ENCODE measurements around the gene BMP8A. TPM values are rescaled to one million over a fixed set of nuclear protein-coding genes. Genes with fewer than 3 reads are reported as not detected.
"Not testable (repeated sequence)": the region's sequence is repeated elsewhere in the genome, so short reads cannot be mapped to it uniquely, and the experiment has no call there.

BMP8A gene
- polyA plus RNA-seq, 4 donors, result 0.14 to 0.93 (median 0.34) TPM

DNA sequence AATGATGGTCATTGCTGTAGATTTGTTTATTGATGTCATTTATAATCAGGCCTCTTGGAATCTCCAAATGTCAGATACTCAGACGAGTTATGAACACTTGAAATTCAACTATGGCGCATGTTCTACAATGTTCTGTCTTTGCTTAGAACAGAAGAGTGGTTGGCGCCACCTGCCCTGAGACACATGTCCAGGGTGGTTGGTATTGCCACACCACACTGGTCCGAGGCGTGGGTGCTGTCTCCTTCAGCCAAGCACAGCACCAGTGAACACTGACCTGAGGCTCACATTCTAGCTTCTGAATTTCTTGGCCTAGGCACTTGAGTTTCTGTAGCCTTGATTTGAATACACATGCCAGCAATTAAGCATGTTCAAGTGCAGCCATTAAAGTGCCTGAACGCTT lies 10.1 kb upstream of the BMP8A start:
- DNase-seq (ENCODE audit: low read depth in 4 of 4, low spot score in 3 of 4), result no peak

DNA sequence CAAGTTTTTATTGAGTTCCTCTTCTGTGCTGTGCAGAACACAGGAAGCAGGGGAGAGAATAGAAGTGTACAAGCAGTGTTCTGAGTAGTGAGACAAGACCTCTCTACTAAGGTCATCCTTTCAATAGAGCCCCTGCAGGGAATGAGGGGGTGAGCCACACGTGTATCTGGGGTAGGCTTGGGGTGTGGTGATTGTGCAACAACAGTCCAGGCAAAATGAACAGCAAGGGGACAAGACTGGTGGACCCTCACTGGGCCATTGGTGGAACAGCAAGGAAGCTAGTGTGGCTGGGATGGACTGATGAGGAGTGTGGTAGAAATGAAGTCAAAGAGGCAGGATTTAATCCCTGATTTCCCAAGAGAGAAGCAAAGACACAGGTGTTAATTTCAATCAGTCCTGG lies 8.2 kb upstream of the BMP8A start:
- DNase-seq (ENCODE audit: low read depth in 4 of 4, low spot score in 3 of 4), result no peak

- DNase-seq (ENCODE audit: low read depth in 4 of 4, low spot score in 3 of 4), result no peak
These were observed 6.9 kb upstream of the BMP8A start for GRCh38 chr1:39484564-39484963.

GRCh38 chr1:39485046-39485803 lies 6.2 kb upstream of the BMP8A start:
- no peak for DNase-seq (ENCODE audit: low read depth in 4 of 4, low spot score in 3 of 4)

GRCh38 chr1:39488012-39488545 lies 3.4 kb upstream of the BMP8A start:
- DNase-seq (ENCODE audit: low read depth in 4 of 4, low spot score in 3 of 4), result no peak

GRCh38 chr1:39488793-39489566 lies 2.5 kb upstream of the BMP8A start:
- DNase-seq (ENCODE audit: low read depth in 4 of 4, low spot score in 3 of 4), result no peak

DNA sequence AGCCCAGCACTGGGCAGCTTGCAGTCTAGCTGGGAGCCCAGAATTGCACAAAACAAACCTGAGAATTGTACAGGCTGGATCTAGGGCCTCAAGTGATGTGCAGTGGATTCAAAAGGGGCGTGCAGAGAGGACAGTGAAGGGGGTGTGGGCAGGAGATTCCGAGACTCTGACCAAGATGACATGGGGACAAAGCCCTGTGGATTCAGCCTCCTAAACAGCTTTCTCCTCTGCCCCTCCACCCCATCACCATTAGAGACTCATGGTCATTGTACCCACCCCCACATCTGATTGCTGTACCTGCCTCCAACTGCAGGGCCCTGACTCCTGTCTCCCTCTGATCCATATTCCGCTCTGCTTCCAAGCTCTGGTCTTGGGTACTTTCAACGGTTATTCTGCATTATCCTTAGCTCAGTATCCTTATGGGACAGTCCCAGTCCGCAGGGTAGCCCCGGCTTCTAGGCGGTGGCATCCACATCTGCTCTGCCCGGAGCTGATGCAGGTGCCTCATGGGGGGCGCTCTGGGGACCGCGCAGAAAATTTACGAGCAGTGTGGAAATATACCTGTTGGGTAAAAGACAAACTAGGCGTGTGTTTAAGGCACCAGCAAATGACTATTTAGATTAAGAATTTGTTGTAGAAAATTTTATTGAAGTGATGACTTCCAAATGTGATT lies 1.7 kb upstream of the BMP8A start:
- DNase-seq (ENCODE audit: low read depth in 4 of 4, low spot score in 3 of 4), result no peak

- DNase-seq (ENCODE audit: low read depth in 4 of 4, low spot score in 3 of 4), result no peak
These were observed 765 bp upstream of the BMP8A start for GRCh38 chr1:39490596-39491145.

GRCh38 chr1:39492118-39493042 lies 944 bp downstream of the BMP8A start:
- DNase-seq (ENCODE audit: low read depth in 4 of 4, low spot score in 3 of 4), result not testable (repeated sequence)

GRCh38 chr1:39493043-39493810 lies 1.8 kb downstream of the BMP8A start:
- not testable (repeated sequence) for DNase-seq (ENCODE audit: low read depth in 4 of 4, low spot score in 3 of 4)

- no peak for DNase-seq (ENCODE audit: low read depth in 4 of 4, low spot score in 3 of 4)
These were observed 3.4 kb downstream of the BMP8A start for GRCh38 chr1:39494671-39495410.

DNA sequence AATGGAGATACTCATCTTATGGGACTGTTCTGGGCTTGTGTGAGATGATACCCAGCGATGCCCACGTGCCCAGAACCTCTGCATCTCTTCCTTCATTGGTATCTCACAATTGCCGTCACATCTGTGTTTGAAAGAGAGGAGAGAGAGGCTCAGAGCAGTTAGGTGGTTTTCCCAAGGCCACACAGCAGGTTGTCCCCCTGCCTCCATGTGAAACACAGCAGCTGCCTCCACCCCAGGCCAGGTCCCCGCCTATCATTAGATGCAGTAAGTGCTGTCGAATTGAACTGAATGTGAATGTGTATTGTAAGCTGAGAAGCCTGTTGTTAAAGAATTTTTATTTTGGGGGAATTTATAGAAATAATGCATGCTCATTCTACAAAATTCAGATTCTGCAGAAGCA lies 5.1 kb downstream of the BMP8A start:
- not testable (repeated sequence) for DNase-seq (ENCODE audit: low read depth in 4 of 4, low spot score in 3 of 4)

- DNase-seq (ENCODE audit: low read depth in 4 of 4, low spot score in 3 of 4), result no peak
These were observed 6.1 kb downstream of the BMP8A start for GRCh38 chr1:39497585-39497984.

- peak in 3 of 4 donors; percentile 25 to 50 (median 37) for DNase-seq (ENCODE audit: low read depth in 4 of 4, low spot score in 3 of 4)
These were observed 6.8 kb downstream of the BMP8A start for GRCh38 chr1:39498096-39498710.

DNA sequence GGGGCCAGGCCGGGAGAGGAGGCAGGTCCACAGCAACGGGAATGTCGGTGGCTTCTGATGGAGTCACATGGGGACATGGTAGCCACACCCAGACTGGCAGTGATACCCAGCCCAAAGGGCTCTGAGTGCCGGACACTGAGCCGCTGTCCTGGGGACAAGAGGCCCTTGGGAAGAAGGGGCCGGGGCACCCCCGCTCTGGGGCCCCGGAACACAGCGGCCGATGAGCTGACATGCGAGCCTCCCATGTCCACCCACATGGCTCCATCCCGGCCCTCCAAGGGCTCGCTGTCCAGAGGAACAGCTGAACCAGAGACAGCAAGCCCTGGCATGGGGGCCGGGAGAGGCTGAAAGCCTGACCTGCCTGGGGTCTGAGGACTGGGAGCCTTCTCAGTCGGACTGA lies 7.4 kb downstream of the BMP8A start:
- not testable (repeated sequence) for DNase-seq (ENCODE audit: low read depth in 4 of 4, low spot score in 3 of 4)

DNA sequence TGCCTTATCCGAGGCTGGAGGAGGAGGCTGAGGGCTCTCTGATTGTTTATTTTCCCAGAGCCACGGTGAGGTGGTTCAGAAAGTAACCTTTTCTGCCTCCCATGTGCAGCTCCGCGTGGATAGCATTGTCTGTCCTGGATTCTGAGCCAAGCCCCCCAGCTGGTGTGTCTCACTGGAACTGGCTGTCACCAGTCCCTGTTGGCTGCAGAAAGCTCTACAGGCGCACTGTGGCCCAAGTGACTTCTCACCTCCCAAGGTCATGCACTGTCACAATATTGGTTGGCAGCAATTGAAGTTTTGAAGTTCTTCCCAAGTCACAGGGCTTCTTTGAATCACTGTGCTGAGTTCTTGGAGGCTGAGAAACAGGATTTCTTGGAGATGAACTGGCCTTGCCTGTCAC lies 8.2 kb downstream of the BMP8A start:
- DNase-seq (ENCODE audit: low read depth in 4 of 4, low spot score in 3 of 4), result peak in 1 of 4 donors; percentile 19

DNA sequence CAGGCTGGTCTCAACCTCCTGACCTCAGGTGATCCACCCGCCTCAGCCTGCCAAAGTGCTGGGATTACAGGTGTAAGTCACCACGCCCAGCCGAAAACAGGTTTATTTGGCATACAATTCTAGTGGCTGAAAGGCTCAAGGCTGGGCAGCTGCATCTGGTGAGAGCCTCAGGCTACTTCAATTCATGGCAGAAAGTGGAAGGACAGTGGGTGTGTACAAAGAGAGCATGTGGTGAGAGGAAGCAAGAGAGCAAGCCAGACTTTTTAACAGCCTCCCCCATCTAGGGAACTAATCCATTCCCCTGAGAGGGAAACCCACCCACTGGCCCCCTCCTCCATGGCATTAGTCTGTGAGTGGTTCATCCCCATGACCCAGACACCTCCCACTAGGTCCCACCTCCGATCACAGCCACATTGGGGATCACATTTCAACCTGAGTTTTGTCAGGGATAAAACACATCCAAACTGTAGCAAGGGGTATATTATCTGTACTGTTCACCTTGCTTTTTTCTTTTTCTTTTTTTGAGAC lies 9.5 kb downstream of the BMP8A start:
- no peak for DNase-seq (ENCODE audit: low read depth in 4 of 4, low spot score in 3 of 4)

- DNase-seq (ENCODE audit: low read depth in 4 of 4, low spot score in 3 of 4), result no peak
These were observed 10.2 kb downstream of the BMP8A start for GRCh38 chr1:39501666-39502065.
